Left forelimb (tissue), 1 donor: ENCODE data around the gene ADPRS.

Source experiments
- DNase-seq: peaks from one replicate; pipeline ENCODE4 v3.0.0-alpha.2; 2018; ENCODE audit warnings: low spot score

Gene ADPRS, protein sequence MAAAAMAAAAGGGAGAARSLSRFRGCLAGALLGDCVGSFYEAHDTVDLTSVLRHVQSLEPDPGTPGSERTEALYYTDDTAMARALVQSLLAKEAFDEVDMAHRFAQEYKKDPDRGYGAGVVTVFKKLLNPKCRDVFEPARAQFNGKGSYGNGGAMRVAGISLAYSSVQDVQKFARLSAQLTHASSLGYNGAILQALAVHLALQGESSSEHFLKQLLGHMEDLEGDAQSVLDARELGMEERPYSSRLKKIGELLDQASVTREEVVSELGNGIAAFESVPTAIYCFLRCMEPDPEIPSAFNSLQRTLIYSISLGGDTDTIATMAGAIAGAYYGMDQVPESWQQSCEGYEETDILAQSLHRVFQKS

DNA sequence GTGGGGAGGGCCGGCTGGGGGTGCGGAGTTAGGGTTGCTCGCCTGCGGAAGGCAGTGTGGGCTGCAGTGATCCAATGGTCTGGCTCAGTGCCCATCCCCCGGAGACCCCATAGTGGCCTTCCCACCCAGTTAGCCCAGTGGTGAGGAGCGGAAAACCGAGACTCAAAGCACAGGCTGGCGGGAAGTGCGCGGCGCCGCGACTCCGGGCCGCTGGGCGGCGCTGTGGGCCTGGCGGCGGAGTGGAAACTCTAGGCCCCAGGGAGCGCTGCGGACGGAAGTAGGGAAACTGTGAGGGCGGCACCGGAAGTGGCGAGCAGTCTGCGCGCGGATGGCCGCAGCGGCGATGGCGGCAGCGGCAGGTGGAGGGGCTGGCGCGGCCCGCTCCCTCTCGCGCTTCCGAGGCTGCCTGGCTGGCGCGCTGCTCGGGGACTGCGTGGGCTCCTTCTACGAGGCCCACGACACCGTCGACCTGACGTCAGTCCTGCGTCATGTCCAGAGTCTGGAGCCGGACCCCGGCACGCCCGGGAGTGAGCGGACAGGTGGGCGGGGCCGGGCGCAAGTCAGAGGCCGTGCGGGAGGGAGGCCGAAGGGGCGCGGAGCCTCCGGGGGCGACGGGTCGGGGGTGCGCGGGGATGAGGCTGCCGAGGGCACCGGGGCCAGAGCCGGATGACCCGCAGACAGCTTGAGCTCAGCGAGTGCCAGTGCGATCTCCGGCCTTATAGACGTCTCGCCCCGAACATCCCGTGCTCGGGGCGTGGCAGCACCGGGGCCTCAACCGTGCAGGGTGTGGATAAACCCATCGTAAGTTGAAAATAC lies at the start of gene ADPRS:
TSS of gene ADPRS (plus strand) at position 316 of the 816 bp plus-strand sequence. CDS start at position 329, 13 bp downstream.
- peak; percentile 95 for DNase-seq

DNA sequence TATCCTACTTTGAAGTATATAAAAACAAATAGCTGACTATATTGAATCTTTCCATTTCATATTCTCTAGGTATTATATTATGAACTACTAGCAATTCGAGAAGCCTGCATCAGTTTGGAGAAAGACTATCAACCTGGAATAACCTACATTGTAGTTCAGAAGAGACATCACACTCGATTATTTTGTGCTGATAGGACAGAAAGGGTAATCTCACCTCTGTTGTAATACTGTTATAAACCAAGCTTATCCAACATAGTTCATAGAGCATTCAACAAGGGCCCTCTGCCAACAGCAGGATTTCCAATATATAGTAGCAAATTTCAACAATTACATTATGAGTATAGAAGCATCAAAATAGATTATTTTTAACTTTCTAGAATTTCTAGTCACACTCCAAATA lies 48.5 kb upstream of the ADPRS start:
- no peak for DNase-seq

DNA sequence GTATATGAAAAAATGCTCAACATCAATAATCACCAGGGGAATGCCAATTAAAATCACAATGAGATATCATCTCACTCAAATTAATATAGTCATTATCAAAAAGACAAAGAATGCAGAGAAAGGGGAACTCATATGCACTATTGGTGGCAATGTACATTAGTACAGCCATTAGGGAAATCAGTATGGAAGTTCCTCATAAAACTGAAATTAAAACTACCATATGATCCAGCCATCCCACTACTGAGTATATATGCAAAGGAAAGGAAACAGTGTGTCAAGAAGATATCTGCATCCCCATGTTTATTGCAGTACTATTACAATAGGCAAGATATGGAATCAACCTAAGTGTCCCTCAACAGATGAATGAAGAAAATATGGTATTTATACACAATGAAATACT lies 36.9 kb upstream of the ADPRS start:
- no peak for DNase-seq

DNA sequence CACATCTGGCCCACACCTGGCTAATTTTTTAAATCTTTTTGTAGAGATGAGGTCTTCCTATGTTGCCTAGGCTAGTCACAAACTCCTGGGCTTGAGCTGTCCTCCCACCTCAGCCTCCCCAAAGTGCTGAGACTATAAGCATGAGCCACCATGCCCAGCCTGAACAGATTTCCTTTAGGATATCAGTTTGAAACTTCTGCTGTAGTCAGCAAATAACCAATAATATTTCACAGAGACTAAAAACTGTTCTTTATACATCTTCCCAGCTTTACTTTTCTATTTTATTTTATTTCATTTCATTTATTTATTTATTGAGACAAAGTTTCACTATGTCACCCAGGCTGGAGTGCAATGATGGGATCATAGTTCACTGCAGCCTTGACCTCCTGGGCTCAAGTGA lies 34.7 kb upstream of the ADPRS start:
- no peak for DNase-seq

DNA sequence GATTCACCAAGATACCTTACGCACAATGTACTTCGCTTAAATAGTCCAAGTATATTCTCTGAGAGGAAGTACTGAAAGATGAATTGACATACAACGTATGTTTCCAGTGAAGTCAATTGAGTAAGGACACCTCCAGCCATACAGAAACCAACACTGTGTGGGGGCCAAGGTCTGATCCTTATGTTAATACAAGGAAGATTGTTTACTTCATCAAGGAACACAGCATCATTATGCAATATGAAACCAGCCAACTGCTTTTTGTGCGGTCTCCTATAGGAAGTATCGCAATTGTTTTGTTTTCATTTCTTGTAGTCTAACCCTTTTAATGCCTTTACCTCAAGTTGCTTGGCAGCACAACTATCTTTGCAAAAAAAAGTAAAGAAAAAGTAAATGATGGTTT lies 33.0 kb upstream of the ADPRS start:
- DNase-seq: no peak

DNA sequence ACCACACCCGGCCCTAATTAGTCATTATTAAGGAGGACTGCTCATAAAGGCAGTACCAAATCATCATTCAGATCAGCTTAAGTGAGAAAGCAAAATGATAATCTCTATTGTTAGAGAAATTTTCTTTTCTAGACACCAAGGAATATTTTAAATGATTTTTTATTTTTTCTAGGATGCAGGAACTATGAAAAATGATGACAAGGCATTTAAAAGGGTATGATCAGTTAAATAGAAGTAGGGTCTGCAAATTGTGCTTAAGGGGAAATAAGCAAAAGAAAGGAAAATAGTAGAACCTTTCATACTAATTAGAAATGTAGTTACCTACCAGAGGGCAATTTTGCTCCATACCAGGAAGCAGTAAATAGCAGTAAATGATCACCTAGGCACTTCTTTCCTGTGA lies 26.4 kb upstream of the ADPRS start:
- DNase-seq: no peak

DNA sequence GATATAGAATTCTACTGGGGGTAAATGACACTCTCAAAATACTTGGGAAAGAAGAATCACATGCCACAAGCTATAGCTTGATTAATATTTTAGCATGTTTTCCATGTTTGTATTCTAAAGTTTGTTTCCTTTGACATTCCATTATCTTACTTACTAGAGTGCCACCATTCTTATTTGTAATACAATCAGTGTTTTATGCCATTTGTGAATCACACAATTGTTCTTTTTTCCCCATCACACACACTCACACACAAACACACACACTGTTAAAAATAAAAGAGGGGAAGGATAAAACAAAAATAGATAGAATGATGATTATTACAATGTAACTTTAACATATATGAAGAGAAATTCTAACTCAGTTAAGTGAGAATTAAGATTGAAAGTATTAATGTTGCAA lies 20.8 kb upstream of the ADPRS start:
- DNase-seq: no peak

DNA sequence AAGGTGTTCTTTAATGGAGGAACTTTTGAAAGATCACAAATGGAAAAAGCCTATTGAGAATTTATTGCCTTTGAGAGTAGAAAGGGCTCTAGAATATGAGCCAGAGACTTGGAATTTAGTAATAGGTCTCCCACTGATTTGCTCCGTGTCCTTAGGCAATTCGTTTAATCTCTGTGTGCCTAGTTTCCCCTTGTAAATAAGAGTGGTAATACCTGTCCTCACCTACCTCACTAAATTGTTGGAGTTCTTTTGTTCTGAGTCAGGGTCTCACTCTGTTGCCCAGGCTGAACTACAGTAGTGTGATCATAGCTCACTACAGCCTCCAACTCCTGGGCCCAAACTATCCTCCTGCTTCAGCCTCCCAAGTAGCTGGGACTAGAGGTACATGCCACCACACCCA lies 19.8 kb upstream of the ADPRS start:
- DNase-seq: no peak

DNA sequence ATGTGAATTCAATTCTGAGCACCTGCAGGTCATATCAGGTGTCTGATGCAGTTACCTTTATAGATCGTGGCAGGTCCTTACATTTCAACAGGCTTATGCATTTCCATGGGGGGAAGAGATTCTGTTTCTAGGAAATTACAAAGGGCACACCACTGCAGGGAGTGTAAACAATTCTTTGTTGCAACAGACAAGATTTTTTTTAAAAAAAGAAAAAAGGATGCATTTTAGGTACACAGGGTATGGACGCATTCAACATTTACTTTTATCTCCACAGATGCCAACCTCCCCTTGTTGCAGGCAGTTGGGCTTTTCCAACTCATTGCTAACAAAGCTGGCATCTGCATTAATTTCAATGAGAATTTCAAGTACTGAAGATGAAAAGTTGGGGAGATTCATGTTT lies 18.3 kb upstream of the ADPRS start:
- no peak for DNase-seq

DNA sequence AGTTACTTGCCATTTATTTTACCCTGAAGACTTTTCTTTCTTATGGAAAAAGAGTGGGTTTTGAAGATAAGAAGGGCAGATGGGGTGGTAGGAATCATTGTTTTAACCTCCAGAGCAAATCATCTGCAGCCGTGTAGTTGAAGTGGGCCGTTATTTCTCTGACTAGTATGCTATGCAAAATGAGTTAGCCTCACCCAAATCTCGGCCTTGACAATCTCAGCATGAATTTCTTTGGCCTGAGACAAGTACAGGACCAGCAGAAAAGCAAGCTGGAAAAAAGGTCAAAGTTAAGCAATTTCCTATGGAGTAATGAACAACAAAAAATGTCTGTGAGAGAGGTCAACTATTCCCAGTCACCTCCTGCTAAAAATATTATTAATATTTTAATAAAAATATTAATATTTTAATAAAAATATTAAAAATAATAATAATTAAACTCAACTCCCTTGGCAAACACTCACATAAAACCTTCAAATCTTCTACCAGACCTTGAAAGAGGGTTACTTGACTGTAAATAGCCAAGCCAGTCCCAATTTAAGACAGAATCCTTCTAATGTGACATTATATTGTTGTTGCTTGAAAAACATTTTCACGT lies 11.6 kb upstream of the ADPRS start:
- no peak for DNase-seq

DNA sequence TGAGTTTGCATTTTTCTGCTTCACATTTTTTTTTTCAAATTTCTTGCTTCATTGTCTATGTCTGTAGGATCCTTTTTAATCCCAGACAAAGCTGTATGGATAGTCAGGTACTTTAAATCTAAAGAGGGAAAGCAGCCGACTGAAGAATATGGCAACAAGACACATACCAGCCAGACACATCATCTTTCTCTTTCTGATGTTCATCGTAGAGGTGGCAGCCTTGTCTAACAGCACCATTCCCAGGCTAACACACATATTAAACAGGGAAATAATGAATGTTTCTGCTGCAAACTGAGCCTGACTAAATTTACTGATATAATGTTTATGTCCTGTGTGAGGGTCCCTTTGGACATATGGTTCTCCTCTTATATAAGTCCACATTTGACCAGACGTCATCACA lies 8.5 kb upstream of the ADPRS start:
- DNase-seq: no peak

DNA sequence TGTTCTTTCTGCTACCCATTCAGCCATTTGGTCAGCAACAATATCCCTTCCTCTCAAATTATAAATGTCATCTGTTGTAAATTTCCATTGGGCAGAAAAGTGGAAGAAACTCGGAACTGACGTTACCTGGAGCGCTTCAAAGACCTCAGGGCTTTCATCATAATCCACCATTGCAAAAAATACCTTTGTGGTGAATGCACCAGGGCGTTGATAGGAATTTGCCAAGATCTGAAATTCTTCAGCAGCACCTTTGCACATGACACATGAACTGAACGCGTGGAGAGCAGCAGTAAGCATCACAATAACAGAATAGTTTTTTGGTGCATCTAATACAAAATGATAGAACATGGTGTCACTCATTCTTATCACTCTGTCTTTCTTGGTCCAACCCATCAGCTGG lies 7.9 kb upstream of the ADPRS start:
- DNase-seq: no peak

DNA sequence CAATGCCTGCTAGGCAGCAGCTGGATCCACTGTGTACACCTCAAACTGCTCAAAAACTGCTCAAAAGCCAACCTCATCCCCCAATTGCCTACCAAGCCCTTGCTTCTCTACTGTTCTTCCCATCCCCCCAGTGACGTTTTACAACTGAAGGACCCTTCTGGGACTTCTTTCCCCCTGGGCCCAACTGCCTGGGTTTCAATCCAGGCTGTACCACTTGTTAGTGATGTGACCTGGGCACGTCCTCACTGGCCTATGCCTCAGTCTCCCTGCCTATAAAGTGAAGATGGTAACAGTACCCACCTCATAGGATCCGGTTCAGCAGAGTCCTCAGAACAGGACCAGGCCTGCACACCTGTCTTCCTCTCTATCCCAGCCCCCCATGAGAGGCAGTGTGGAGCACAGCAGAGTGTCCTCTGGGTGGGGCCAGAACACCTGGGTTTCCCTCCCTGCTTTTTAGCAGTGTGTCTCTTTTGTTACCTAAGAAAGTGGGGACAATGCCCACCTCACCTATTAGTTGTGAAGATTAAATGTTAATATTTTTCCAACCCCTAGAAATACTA lies 6.7 kb upstream of the ADPRS start:
- DNase-seq: no peak

DNA sequence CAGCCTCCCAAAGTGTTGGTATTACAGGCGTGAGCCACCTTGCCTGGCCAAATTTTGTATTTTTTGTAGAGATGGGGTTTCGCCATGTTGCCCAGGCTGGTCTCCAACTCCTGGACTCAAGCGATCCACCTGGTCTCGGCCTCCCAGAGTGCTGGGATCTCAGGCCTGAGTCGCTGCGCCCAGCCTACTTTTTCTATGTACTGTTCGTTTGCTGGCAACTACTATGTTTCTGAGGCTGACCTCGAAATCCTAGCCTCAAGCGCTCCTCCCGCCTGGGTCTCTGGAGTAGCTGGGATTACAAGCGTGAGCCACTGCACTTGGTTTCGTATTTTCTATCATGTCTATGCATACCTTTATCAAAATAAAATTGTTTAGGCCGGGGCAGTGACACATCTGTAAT lies 5.5 kb upstream of the ADPRS start:
- DNase-seq: no peak

DNA sequence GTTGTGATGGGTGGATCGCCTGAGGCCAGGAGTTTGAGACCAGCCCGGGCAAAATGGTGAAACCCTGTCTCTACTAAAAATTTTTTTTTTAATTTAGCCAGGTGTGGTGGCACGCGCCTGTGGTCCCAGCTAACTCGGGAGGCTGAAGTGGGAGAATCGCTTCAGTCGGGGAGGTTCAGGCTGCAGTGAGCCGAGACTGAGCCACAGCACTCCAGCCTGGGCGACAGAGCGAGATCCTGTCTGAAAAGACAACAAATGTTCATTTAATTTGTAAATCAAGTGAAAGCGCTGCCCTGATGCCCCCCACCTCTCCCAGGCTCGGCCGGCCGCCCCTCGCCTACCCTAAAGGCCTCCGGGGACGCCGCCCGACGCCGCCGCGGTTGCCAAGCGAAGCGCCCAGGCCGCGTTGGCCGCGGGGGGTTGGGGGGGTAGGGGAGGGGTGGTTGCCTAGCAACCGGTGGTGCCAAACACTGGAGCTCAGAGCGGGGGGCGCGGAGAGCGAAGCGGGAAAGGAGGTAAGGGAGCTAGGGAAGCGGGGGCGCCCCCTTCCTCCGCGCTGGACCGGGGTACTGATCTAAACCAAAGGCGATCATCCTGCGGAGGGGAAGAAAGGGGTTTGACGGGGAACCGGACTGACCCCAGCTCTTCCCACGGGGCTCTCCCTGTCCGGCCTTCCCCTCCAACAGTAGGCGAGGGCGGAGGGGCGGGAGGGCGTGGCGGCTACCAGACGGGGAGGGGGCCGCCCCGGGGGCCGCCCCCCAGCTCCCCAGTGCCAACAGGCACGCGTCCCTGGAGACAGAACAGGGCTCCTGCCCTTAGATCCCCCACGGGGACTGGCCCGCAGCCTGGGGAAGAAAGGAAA lies 4.8 kb upstream of the ADPRS start, which contains the start of gene TEKT2:
TSS of gene TEKT2 (plus strand) at position 460 of the 862 bp plus-strand sequence. CDS start 828 bp downstream, outside the sequence.
- peak; percentile 87 for DNase-seq

DNA sequence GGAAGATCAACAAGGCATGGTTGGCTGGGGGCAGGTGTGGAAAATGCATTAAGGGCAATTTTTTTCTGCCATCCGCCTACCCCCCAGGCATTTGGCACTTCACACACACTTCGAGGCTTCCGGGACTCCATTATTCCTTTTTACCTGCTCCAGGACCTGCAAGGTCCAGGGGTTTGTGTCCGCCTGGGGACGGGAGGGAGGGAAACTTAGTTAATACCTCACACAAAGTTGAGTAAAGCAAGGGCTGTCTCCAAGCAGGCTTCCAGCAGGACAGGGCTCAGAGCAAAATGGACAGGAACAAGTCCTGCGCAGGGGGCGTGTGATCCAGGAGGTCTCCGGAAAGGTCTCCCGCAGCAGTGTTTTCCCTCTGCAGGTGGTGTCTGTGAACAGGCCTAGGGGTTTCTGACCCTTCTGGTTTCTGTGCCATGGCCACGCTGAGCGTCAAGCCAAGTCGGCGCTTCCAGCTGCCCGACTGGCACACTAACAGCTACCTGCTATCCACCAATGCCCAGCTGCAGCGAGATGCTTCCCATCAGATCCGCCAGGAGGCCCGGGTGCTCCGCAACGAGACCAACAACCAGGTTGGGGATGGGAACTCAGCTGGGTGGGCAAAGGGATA lies 4.1 kb upstream of the ADPRS start:
- DNase-seq: no peak

DNA sequence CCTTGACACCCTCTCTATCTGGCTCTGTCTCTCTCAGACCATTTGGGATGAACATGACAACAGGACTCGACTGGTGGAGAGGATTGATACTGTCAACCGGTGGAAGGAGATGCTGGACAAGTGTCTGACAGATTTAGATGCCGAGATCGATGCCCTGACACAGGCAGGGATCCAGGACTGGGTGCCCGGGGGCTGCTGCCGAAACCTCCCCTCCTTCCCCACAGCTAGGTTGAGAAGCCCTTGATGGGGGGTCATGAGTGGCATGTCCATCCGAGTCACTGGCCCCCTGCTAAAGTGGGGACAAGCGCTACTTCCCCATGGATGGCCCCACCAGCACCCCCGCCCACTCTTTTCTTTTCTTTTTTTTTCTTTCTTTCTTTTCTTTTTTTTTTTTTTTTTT lies 3.6 kb upstream of the ADPRS start:
- DNase-seq: no peak

DNA sequence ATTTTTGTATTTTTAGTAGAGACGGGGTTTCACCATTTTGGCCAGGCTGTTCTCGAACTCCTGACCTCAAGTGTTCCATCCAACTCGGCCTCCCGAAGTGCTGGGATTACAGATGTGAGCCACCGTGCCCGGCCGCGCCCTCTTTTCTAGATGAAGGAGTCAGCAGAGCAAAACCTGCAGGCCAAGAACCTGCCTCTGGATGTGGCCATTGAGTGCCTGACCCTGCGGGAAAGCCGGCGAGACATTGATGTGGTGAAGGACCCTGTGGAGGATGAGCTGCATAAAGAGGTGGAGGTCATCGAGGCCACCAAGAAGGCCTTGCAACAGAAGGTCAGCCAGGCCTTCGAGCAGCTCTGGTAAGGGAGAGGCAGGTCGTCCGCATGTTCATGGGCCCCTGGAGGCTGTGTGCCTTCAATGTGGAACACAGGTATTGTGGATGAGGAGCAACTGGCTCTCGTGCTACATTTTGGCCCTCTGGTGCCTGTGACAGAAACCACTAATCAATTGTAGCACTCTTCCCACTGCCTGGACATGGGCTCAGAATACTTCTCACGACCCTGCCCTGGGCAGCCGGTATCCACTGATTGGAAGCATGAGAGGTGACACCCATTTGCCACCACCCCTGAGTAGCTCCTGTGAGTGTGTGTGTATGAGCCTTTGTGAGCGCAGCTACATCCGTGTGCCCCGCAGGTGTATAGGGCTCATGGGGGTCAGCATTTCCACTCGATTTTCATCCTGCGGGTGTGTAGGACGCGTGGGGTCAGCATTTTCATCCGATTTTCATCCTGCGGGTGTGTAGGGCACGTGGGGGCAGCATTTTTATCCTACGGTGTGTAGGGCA lies 2.8 kb upstream of the ADPRS start:
- no peak for DNase-seq

DNA sequence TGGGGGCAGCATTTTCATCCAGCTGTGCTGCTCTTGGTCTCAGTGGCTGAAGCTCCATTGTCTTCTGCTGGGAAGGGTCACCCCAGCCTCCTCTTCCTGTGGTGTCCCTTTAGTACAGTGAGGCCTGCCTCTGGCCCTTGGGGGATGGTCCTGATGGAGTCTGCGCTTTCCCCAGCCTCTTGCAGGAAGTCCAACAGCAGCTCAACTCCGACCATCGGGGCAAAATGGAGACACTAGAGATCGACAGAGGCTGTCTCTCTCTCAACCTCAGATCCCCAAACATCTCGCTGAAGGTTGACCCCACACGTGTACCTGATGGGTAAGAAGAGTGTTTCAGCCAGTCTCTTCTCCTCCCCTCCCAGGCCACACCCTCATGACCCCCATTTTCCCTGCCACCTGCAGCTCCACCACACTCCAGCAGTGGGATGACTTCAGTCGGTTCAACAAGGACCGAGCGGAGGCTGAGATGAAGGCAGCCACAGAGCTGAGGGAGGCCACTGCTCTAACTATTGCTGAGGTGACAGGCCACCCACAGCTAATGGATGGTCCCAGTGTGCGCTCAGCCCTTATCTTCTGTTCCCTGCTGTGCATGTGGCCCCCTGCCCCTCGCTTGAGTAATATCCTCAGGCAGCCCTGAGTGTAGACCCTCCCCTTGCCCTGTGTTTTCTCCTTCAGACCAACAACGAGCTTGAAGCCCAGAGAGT lies 2.0 kb upstream of the ADPRS start:
- no peak for DNase-seq
